ENCODE data around the gene NHLRC3.

DNA sequence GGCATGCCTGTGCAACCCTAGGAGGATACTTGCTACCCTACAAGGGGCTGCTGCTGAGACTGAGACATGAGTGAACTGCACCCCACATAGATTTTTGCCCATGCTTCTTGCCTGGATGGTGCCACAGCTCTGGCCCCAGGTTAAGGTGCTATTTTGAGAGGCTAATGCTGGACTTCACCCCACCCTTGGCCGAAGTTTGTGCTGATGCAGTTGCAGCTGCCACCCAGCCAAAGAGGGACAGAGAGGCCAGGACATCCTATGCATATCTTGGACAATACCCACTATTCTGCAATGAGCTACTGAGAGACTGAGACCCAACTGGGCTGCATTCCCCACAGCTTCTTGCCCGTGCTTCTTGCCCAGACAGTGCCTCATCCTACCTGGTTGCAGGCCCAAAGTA, 34.6 kb downstream of the NHLRC3 start:
- TF ChIP-seq, protein P1, sequence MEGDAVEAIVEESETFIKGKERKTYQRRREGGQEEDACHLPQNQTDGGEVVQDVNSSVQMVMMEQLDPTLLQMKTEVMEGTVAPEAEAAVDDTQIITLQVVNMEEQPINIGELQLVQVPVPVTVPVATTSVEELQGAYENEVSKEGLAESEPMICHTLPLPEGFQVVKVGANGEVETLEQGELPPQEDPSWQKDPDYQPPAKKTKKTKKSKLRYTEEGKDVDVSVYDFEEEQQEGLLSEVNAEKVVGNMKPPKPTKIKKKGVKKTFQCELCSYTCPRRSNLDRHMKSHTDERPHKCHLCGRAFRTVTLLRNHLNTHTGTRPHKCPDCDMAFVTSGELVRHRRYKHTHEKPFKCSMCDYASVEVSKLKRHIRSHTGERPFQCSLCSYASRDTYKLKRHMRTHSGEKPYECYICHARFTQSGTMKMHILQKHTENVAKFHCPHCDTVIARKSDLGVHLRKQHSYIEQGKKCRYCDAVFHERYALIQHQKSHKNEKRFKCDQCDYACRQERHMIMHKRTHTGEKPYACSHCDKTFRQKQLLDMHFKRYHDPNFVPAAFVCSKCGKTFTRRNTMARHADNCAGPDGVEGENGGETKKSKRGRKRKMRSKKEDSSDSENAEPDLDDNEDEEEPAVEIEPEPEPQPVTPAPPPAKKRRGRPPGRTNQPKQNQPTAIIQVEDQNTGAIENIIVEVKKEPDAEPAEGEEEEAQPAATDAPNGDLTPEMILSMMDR (IDR thresholded peaks at IDR 0.05) = no peak
- TF ChIP-seq POLR2A (IDR thresholded peaks at IDR 0.05) = no peak
- no peak for TF ChIP-seq EP300 (IDR thresholded peaks at IDR 0.05)
